ENCODE results near the gene FES. TPM values are rescaled to one million over a fixed set of nuclear protein-coding genes. Genes with fewer than 3 reads are reported as not detected.

The FES gene
- total and polyA plus RNA-seq, 8 donors: 20.8 to 65.2 (median 28.1) TPM

GRCh38 chr15:90881978-90882721 is 2.2 kb upstream of the FES start:
- no peak for TF ChIP-seq CTCF (IDR thresholded peaks at IDR 0.05)
- Histone ChIP-seq H3K36me3 (peaks cover 0 to 66% of the 10 kb centered on the region in 2 donors), H3K27me3 (no peaks in the 10 kb centered on the region), H3K4me1 (peaks cover 24 to 43% of the 10 kb centered on the region in 2 donors), H3K27ac (peak overlapping the region in 1 of 2 donors; percentile 97), H3K9me3 (no peaks in the 10 kb centered on the region), H3K4me3 (no peak overlapping the region)
- peak in 1 of 4 donors; percentile 83 for DNase-seq
- intact Hi-C loops (cut with DNase I): no loop called here
- no peak for ATAC-seq

GRCh38 chr15:90882781-90883525 is 1.4 kb upstream of the FES start:
- no peak overlapping the region for H3K4me3 ChIP-seq
- ATAC-seq: no peak
- DNase-seq: peak in 1 of 4 donors; percentile 69
- H3K9me3 ChIP-seq: no peaks in the 10 kb centered on the region
- peaks cover 24 to 43% of the 10 kb centered on the region in 2 donors for H3K4me1 ChIP-seq
- H3K36me3 ChIP-seq: peaks cover 0 to 66% of the 10 kb centered on the region in 2 donors
- no peaks in the 10 kb centered on the region for H3K27me3 ChIP-seq
- TF ChIP-seq CTCF (IDR thresholded peaks at IDR 0.05): no peak
- intact Hi-C loops (cut with DNase I): no loop called here
- H3K27ac ChIP-seq: peak overlapping the region; percentile 97 to 98

GRCh38 chr15:90883526-90883975 is 753 bp upstream of the FES start:
- H3K36me3 ChIP-seq: peaks cover 0 to 66% of the 10 kb centered on the region in 2 donors
- ATAC-seq: no peak
- H3K27me3 ChIP-seq: no peaks in the 10 kb centered on the region
- intact Hi-C loops (cut with DNase I): no loop called here
- TF ChIP-seq CTCF (IDR thresholded peaks at IDR 0.05): no peak
- peak overlapping the region; percentile 97 to 98 for H3K27ac ChIP-seq
- no peaks in the 10 kb centered on the region for H3K9me3 ChIP-seq
- DNase-seq: peak in 1 of 4 donors; percentile 60
- H3K4me3 ChIP-seq: peak overlapping the region; percentile 66
- H3K4me1 ChIP-seq: peaks cover 24 to 43% of the 10 kb centered on the region in 2 donors

GRCh38 chr15:90884719-90885431 is 571 bp downstream of the FES start:
- H3K4me1 ChIP-seq: peaks cover 24 to 43% of the 10 kb centered on the region in 2 donors
- intact Hi-C loops (cut with DNase I): loop anchor here in 1 of 2 donors (5.0 kb wide), 1 partner anchor 238 kb away; no protein-coding TSS in a partner anchor
- peak overlapping the region; percentile 97 to 98 for H3K27ac ChIP-seq
- H3K9me3 ChIP-seq: no peaks in the 10 kb centered on the region
- ATAC-seq (peak; percentile 3), DNase-seq (no peak)
- H3K36me3 ChIP-seq: peaks cover 0 to 66% of the 10 kb centered on the region in 2 donors
- no peak for TF ChIP-seq CTCF (IDR thresholded peaks at IDR 0.05)
- no peaks in the 10 kb centered on the region for H3K27me3 ChIP-seq
- peak overlapping the region; percentile 66 for H3K4me3 ChIP-seq
